ENCODE measurements around the gene TRPC1. TPM values are rescaled to one million over a fixed set of nuclear protein-coding genes. Genes with fewer than 3 reads are reported as not detected.

Gene TRPC1
- total RNA-seq, 1 donor from 2014 or later, result 19.2 TPM

DNA sequence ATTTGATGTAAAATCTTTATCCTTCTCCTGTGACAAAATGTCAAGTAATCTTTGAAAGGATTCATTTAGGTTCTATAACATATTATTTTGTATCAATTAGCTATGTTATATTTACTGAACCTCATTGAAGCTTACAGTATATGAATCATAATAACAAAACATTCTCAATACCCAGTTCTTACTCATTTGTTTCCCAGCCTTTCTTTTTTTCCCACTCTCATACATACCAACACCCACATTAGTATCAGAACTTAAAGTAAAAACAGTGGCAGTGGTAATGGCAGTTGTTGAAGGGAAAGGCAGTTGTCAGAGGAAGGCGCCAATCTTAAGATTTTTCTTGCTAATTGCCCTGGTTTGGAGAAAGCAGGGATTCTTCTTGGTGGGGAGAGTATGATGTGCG is 33.2 kb upstream of the TRPC1 start:
- H3K36me3 ChIP-seq (ENCODE audit: insufficient read depth, low read length), result no peaks in the 10 kb centered on the region
- TF ChIP-seq, protein P1, sequence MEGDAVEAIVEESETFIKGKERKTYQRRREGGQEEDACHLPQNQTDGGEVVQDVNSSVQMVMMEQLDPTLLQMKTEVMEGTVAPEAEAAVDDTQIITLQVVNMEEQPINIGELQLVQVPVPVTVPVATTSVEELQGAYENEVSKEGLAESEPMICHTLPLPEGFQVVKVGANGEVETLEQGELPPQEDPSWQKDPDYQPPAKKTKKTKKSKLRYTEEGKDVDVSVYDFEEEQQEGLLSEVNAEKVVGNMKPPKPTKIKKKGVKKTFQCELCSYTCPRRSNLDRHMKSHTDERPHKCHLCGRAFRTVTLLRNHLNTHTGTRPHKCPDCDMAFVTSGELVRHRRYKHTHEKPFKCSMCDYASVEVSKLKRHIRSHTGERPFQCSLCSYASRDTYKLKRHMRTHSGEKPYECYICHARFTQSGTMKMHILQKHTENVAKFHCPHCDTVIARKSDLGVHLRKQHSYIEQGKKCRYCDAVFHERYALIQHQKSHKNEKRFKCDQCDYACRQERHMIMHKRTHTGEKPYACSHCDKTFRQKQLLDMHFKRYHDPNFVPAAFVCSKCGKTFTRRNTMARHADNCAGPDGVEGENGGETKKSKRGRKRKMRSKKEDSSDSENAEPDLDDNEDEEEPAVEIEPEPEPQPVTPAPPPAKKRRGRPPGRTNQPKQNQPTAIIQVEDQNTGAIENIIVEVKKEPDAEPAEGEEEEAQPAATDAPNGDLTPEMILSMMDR (IDR thresholded peaks at IDR 0.05; ENCODE audit: insufficient read depth, low read depth, low read length), result no peak
- no peak for TF ChIP-seq EZH2 (IDR thresholded peaks at IDR 0.05; ENCODE audit: insufficient read depth, low read length)
- H3K79me2 ChIP-seq (ENCODE audit: insufficient read depth, low read length), result no peaks in the 10 kb centered on the region
- H3K9me3 ChIP-seq (ENCODE audit: insufficient read depth, low read depth, low read length), result no peaks in the 10 kb centered on the region
- no peak for FAIRE-seq
- H4K20me1 ChIP-seq (ENCODE audit: insufficient read depth, low read length), result no peaks in the 10 kb centered on the region
- DNase-seq (ENCODE audit: low read depth), result no peak
- no peaks in the 10 kb centered on the region for H3K27me3 Mint-ChIP-seq (ENCODE audit: low read depth, unreplicated experiment)
- no peaks in the 10 kb centered on the region for H3K9me3 Mint-ChIP-seq (ENCODE audit: unreplicated experiment)
- no peak overlapping the region for H3K27ac ChIP-seq (ENCODE audit: low read depth, low read length)
- peaks cover 4% of the 10 kb centered on the region for H3K4me1 Mint-ChIP-seq (ENCODE audit: low read depth, unreplicated experiment)
- no peak overlapping the region for H3K4me3 Mint-ChIP-seq (ENCODE audit: unreplicated experiment)
- H2AFZ ChIP-seq (ENCODE audit: low read depth, low read length), result no peak overlapping the region
- H3K4me2 ChIP-seq (ENCODE audit: low read length), result no peak overlapping the region
- no peak overlapping the region for H3K4me3 ChIP-seq (ENCODE audit: insufficient read depth, low read depth, low read length)
- no peak overlapping the region for H3K27ac Mint-ChIP-seq (ENCODE audit: unreplicated experiment)
- H3K9ac ChIP-seq (ENCODE audit: low read length), result no peak overlapping the region
- no peaks in the 10 kb centered on the region for H3K27me3 ChIP-seq (ENCODE audit: insufficient read depth, low read length)
- no peaks in the 10 kb centered on the region for H3K36me3 Mint-ChIP-seq (ENCODE audit: low read depth, unreplicated experiment)
- no peaks in the 10 kb centered on the region for H3K4me1 ChIP-seq (ENCODE audit: insufficient read depth, low read length)

DNA sequence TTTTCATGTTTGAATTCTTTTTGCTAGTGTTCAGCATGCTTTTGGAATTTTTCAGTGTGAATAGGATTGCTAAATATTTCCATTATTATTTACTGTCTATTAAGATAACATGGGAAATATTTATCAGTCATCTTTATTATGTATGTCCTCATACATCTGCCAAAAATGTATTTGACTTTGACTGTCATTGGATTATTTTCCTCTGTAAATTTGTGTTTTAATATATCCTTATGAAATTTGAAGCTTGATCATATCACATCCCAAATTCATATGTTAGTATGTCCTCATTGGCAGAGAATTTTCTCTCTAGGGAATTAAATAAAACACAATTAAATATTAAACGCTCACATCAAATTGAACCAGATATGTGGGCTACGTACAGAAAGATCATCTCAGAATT is 32.3 kb upstream of the TRPC1 start:
- no peak overlapping the region for H3K4me3 ChIP-seq (ENCODE audit: insufficient read depth, low read depth, low read length)
- no peaks in the 10 kb centered on the region for H3K36me3 ChIP-seq (ENCODE audit: insufficient read depth, low read length)
- H3K9me3 ChIP-seq (ENCODE audit: insufficient read depth, low read depth, low read length), result no peaks in the 10 kb centered on the region
- DNase-seq (ENCODE audit: low read depth), result no peak
- H3K79me2 ChIP-seq (ENCODE audit: insufficient read depth, low read length), result no peaks in the 10 kb centered on the region
- Mint-ChIP-seq H3K9me3 (ENCODE audit: unreplicated experiment) (no peaks in the 10 kb centered on the region), H3K36me3 (ENCODE audit: low read depth, unreplicated experiment) (no peaks in the 10 kb centered on the region), H3K27ac (ENCODE audit: unreplicated experiment) (no peak overlapping the region), H3K4me3 (ENCODE audit: unreplicated experiment) (no peak overlapping the region), H3K4me1 (ENCODE audit: low read depth, unreplicated experiment) (peaks cover 4% of the 10 kb centered on the region), H3K27me3 (ENCODE audit: low read depth, unreplicated experiment) (no peaks in the 10 kb centered on the region)
- no peaks in the 10 kb centered on the region for H4K20me1 ChIP-seq (ENCODE audit: insufficient read depth, low read length)
- TF ChIP-seq EZH2 (IDR thresholded peaks at IDR 0.05; ENCODE audit: insufficient read depth, low read length), result no peak
- TF ChIP-seq, protein P1 (IDR thresholded peaks at IDR 0.05; ENCODE audit: insufficient read depth, low read depth, low read length), result no peak
- no peaks in the 10 kb centered on the region for H3K4me1 ChIP-seq (ENCODE audit: insufficient read depth, low read length)
- H3K4me2 ChIP-seq (ENCODE audit: low read length), result no peak overlapping the region
- FAIRE-seq, result no peak
- H3K9ac ChIP-seq (ENCODE audit: low read length), result no peak overlapping the region
- no peak overlapping the region for H3K27ac ChIP-seq (ENCODE audit: low read depth, low read length)
- H3K27me3 ChIP-seq (ENCODE audit: insufficient read depth, low read length), result no peaks in the 10 kb centered on the region
- H2AFZ ChIP-seq (ENCODE audit: low read depth, low read length), result no peak overlapping the region

DNA sequence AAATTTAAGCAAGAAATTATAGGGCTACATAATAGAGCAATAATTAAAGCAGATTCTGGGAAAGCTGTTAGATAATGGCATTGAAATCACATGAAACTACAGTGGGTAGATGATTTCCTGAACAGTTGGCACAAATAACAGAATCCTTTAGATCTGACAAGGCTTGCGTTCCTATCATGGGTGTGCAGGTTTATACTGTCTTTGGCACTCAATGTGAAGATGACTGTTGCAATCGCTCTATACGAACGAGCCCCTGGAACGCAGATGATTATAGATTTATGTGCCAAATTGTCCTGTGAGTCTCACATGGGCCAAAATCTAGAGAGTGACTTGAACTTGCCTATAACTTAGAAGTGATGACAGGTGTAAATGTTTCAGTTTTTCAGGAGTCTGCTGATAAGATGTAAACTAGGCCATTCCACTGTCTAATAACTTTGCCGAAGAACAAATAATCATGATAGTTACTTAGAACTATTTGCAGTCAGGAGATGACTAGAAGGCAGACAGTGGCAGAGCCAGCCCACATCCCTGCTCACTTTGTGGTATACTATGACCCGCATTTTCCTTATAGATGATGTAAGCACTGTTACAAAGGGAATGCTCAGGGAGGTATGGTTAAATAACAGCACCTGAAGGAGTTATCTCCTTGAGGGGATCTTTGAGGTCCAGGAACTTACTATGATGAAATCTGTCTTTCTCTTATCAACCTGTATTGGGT is 30.5 kb upstream of the TRPC1 start:
- Histone ChIP-seq H3K9ac (ENCODE audit: low read length) (no peak overlapping the region), H2AFZ (ENCODE audit: low read depth, low read length) (no peak overlapping the region), H3K27ac (ENCODE audit: low read depth, low read length) (no peak overlapping the region), H3K4me3 (ENCODE audit: insufficient read depth, low read depth, low read length) (no peak overlapping the region), H3K36me3 (ENCODE audit: insufficient read depth, low read length) (no peaks in the 10 kb centered on the region), H4K20me1 (ENCODE audit: insufficient read depth, low read length) (no peaks in the 10 kb centered on the region), H3K4me2 (ENCODE audit: low read length) (no peak overlapping the region), H3K4me1 (ENCODE audit: insufficient read depth, low read length) (no peaks in the 10 kb centered on the region), H3K79me2 (ENCODE audit: insufficient read depth, low read length) (no peaks in the 10 kb centered on the region), H3K27me3 (ENCODE audit: insufficient read depth, low read length) (no peaks in the 10 kb centered on the region), H3K9me3 (ENCODE audit: insufficient read depth, low read depth, low read length) (no peaks in the 10 kb centered on the region)
- FAIRE-seq, result no peak
- no peaks in the 10 kb centered on the region for H3K27me3 Mint-ChIP-seq (ENCODE audit: low read depth, unreplicated experiment)
- no peak overlapping the region for H3K4me3 Mint-ChIP-seq (ENCODE audit: unreplicated experiment)
- H3K27ac Mint-ChIP-seq (ENCODE audit: unreplicated experiment), result no peak overlapping the region
- peaks cover 4% of the 10 kb centered on the region for H3K4me1 Mint-ChIP-seq (ENCODE audit: low read depth, unreplicated experiment)
- TF ChIP-seq, protein P1 (IDR thresholded peaks at IDR 0.05; ENCODE audit: insufficient read depth, low read depth, low read length), result no peak
- no peak for TF ChIP-seq EZH2 (IDR thresholded peaks at IDR 0.05; ENCODE audit: insufficient read depth, low read length)
- H3K9me3 Mint-ChIP-seq (ENCODE audit: unreplicated experiment), result no peaks in the 10 kb centered on the region
- DNase-seq (ENCODE audit: low read depth), result no peak
- no peaks in the 10 kb centered on the region for H3K36me3 Mint-ChIP-seq (ENCODE audit: low read depth, unreplicated experiment)

Measured in astrocyte (in vitro differentiated cells and primary cell).